ENCODE results near the gene TMEM200B.

TMEM200B gene

DNA sequence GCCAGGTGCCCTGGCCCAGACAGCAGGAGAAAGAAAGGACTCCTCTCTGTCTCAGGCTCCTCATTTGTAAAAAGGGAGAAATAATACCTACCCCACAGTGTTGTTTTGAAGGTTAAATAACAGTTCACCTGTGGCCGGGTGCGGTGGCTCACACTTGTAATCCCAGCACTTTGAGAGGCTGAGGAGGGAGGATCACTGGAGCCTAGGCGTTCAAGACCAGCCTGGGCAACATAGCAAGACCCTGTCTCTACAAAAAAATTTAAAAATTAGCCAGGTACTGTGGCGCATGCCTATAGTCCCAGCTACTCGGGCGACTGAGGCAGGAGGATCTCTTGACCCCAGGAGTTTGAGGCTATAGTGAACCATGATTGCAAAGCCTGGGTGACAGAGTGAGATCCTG, 2.5 kb upstream of the TMEM200B start:
- TF ChIP-seq, protein P1, sequence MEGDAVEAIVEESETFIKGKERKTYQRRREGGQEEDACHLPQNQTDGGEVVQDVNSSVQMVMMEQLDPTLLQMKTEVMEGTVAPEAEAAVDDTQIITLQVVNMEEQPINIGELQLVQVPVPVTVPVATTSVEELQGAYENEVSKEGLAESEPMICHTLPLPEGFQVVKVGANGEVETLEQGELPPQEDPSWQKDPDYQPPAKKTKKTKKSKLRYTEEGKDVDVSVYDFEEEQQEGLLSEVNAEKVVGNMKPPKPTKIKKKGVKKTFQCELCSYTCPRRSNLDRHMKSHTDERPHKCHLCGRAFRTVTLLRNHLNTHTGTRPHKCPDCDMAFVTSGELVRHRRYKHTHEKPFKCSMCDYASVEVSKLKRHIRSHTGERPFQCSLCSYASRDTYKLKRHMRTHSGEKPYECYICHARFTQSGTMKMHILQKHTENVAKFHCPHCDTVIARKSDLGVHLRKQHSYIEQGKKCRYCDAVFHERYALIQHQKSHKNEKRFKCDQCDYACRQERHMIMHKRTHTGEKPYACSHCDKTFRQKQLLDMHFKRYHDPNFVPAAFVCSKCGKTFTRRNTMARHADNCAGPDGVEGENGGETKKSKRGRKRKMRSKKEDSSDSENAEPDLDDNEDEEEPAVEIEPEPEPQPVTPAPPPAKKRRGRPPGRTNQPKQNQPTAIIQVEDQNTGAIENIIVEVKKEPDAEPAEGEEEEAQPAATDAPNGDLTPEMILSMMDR (IDR thresholded peaks at IDR 0.05; ENCODE audit: control insufficient read depth, insufficient read depth, low read depth, low read length, missing control alignments): no peak
- no peak for DNase-seq (ENCODE audit: low read depth)
- no peak overlapping the region for H3K4me3 ChIP-seq (ENCODE audit: control insufficient read depth, low read depth, low read length)

DNA sequence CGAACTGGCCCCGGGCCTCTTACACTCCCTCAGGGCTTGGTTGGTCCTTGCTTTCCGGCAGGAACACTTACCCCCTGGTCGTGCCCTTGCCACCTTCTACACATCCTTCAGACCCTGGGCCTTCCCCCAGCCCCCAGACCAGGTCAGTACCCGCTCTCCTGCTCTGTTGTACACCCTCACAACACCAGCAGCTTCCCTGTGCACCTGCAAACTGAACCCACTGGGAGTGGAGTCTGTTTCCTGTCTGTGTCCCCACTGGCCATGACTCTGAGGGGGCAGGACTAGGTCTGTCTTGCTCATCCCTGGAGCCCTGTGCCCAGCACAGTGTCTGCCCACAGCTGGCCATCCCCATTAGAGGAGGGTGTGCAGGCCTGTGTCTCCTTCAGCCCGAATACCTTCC, 2.1 kb upstream of the TMEM200B start:
- no peak overlapping the region for H3K4me3 ChIP-seq (ENCODE audit: control insufficient read depth, low read depth, low read length)
- no peak for DNase-seq (ENCODE audit: low read depth)
- TF ChIP-seq, protein P1 (IDR thresholded peaks at IDR 0.05; ENCODE audit: control insufficient read depth, insufficient read depth, low read depth, low read length, missing control alignments): no peak

DNA sequence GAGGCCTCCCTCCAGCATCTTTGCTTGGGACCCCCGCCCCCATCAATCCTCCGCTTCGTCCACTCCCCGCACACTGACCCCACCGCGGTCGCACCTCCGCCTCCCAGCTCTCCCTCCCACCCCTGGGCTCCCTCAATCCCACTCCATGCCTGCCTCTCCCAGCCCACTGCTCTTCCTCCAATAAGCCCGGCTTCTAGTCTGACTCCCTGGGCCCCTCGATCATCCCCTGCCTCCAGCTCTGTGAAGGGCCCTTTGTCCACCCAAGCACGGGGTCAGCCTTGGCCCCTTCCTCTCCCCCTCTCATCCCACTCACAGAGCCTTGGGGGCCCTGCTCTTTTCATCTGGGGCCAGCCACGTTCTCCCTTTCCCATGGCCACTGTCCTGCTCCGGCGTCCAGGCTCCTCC, 1.5 kb upstream of the TMEM200B start:
- TF ChIP-seq, protein P1 (IDR thresholded peaks at IDR 0.05; ENCODE audit: control insufficient read depth, insufficient read depth, low read depth, low read length, missing control alignments): no peak
- peak overlapping the region; percentile 83 for H3K4me3 ChIP-seq (ENCODE audit: control insufficient read depth, low read depth, low read length)
- DNase-seq (ENCODE audit: low read depth): no peak

DNA sequence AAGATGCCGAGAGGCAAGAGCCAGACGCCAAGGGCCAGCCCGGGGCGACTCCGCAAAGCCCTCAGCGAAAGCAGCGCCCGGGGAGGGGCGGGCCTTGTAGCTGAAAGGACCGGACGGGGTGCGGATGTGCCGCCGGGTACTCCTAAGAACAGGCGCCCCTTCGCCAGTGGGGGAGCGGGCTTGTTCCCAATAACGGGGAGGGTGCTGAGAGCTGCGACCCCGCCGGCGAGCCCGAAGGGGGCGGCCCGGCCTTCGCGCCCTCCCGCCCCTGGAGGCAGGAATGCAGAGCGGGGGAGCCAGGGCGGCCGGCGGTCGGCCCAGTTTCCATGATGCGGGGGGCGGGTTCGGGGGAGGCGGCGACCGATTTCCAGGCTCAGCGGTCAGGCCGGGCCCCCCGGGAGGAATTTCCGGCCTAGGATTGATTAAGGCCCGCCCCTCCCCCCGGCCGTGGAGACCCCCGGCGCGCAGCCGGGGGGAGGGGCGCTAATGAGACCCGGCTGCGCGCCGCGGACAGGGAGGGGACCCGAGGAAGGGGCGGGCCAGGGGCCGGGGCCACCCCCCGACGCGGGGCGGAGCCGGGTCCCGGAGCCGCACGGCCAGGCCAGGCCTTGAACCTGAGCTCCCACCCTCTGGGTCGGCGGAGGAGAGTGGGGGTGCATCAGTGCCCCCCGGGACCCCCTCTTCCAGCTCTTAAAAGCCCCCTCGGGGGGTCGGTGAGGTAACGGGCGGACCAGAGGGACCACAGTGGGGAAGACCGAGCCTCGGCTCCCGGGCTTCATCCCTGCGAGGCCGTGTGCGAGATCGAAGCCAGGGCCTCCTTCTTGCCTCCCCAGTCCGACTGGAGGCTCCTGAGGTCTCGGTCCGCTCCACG, 898 bp upstream of the TMEM200B start:
- TF ChIP-seq, protein P1 (IDR thresholded peaks at IDR 0.05; ENCODE audit: control insufficient read depth, insufficient read depth, low read depth, low read length, missing control alignments): peak; percentile 66
- DNase-seq (ENCODE audit: low read depth): no peak
- peak overlapping the region; percentile 83 for H3K4me3 ChIP-seq (ENCODE audit: control insufficient read depth, low read depth, low read length)

DNA sequence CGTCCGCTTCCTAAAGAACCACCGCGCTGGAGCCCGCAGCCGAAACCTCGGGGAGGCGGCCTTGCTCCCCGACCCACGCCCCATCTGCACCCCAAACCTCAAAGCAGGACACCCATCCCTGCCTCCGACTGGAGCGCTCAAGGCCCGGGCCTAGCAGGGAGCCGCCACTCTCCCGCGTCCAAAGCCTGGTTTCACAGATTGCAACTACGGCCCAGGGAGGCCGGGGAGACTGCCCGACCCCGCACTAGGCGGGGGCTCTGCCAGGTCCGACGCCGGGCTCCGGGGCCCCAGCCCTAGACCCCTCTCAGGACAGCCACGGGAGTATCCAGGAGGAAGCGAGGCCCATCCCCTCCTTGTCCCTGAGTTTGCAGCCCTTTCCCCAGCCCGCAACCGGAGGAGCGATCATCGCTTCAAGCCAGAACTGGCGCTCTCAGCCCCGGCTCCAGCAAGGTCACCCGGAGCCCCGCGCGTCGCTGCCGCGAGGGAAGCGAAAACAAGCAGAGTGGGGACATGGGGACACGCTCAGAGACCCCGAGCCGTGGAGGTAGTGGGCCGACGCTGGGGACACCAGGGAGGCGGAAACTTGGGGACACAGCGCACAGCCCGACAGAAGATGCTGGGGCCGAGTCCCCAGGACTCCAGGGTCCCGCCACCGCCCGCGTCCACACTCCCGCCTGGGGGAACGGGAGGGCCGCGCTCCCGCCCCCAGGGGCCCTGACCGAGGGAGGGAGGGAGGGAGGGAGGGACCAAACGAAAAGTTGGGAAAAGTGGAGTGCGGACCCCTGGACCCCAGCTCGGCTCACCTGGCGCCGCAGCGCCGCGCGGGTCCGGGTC, 433 bp downstream of the TMEM200B start:
- TF ChIP-seq, protein P1 (IDR thresholded peaks at IDR 0.05; ENCODE audit: control insufficient read depth, insufficient read depth, low read depth, low read length, missing control alignments): no peak
- H3K4me3 ChIP-seq (ENCODE audit: control insufficient read depth, low read depth, low read length): peak overlapping the region; percentile 83
- no peak for DNase-seq (ENCODE audit: low read depth)

DNA sequence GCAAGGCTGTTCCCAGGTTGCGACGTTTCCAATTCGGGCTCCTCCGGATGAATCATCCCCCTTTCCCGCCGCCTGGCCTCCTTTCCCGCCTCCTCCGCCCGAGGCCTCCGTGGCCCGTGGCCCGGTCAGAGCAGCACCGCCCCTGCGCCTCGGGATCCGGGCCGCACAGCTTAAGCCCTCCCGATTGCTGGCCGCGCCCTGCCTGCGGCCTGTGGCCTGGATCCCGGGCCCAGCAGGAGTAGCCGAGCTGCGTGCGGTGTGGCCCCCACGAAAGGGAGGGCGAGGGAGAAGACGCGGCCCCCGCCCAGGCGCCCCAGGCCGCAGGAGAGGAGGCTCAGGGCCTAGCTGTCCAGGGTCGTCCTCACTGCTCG, 1.0 kb downstream of the TMEM200B start:
- peak; percentile 57 for DNase-seq (ENCODE audit: low read depth)
- H3K4me3 ChIP-seq (ENCODE audit: control insufficient read depth, low read depth, low read length): peak overlapping the region; percentile 83
- TF ChIP-seq, protein P1 (IDR thresholded peaks at IDR 0.05; ENCODE audit: control insufficient read depth, insufficient read depth, low read depth, low read length, missing control alignments): no peak

Measured in AG09309 (cell line).